Measurements from ENCODE around the gene KCNA2.

The KCNA2 gene

GRCh38 chr1:110581682-110582145, 24.4 kb downstream of the KCNA2 start:
- H3K4me3 ChIP-seq (ENCODE audit: low read depth, low read length): no peak overlapping the region
- DNase-seq (ENCODE audit: low read depth): no peak

DNA sequence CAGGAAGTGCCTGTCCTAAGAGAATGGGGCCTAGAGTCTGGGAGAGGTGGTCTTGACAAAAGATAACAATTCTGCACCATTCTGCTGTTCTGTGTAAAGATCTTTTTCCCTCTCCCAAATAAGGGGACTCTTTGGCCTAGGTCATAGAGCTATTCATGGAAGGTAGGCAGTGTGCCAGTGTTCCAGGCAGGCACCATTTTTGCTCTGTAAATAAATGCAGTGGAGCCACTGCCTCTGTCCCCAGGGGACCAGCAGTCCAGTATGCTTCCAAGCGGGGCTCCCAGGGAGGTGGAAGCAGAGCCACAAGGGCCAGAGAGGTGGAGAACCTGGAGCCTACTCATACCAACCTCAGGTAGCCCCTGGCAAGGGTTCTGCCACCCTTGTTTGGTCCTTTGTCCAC, 25.9 kb downstream of the KCNA2 start:
- H3K4me3 ChIP-seq (ENCODE audit: low read depth, low read length): no peak overlapping the region
- no peak for DNase-seq (ENCODE audit: low read depth)

DNA sequence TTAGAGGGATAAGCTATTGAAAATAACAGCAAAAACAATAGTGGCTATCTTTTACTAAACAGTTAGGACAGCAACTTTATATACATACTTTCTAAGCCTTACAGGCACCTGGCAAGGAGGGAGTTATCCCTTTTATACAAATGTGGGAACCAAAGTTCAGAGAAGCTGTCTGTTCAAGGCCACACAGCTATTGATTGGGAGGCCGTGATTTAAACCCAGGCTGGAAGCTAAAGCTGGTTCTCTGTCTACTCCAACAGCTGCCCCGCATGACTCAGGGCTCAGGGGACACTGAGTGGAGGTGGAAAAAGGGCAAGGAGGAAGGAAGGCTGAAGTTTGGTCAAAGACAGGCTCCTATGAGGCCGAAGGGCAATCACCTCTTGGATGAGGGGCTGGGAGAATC, 26.7 kb downstream of the KCNA2 start:
- DNase-seq (ENCODE audit: low read depth): no peak
- H3K4me3 ChIP-seq (ENCODE audit: low read depth, low read length): no peak overlapping the region

DNA sequence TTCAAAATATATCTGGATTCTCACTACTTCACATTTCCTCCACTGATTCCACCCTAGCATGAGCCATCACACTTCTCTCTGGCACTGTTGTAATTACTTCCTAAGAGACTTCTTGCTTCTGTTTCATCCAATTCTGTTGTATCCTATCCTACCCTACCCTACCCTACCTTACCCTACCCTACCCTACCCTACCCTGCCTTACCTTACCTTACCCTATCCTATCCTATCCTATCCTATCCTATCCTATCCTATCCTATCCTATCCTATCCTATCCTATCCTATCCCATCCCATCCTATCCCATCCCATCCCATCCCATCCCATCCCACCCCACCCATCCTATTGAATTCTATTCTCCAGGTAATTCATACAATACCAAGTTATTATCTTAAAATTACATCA, 29.7 kb downstream of the KCNA2 start:
- no peak overlapping the region for H3K4me3 ChIP-seq (ENCODE audit: low read depth, low read length)
- no peak for DNase-seq (ENCODE audit: low read depth)

DNA sequence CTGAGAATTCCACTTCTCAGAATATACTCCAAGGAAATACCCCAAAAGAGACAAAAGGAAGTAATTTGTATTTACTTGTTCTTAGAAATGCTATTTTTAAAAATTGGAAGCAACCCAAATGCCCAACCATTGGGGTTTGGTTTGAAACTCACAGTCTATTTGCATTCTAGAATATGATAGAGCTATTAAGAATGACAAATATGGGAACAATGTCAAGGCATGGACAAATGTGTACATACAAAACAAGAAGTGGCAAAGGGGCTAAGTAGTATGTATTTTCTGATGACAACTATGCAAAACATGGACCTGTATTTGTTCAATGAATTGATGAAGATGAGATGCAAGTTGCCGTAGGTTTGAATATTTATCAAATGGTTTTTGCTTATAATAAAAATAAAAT, 32.8 kb downstream of the KCNA2 start:
- H3K4me3 ChIP-seq (ENCODE audit: low read depth, low read length): no peak overlapping the region
- DNase-seq (ENCODE audit: low read depth): no peak

- H3K4me3 ChIP-seq (ENCODE audit: low read depth, low read length): no peak overlapping the region
- DNase-seq (ENCODE audit: low read depth): no peak
Measured at GRCh38 chr1:110572751-110573150, 33.4 kb downstream of the KCNA2 start.

DNA sequence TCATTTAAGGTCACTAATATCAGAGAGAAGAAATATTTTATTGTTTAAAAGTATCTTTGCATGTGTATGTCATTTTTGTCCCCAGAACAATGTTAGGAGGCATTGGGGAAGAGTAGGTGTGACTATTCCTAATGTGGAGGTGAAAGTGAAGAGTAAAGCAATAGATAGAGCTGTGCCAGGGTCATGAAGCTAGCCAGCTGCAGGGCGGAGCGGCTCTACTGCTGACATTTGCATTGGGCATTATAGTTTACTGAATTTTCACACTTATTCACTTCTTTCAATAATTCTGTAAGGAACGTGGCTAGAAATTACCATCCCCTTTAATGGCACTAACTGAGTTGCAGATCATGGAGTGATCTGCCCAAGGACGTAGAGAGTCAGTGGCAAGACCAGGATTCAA, 35.3 kb downstream of the KCNA2 start:
- H3K4me3 ChIP-seq (ENCODE audit: low read depth, low read length): no peak overlapping the region
- no peak for DNase-seq (ENCODE audit: low read depth)

- DNase-seq (ENCODE audit: low read depth): no peak
Measured at GRCh38 chr1:110570307-110570706, 35.9 kb downstream of the KCNA2 start.

GRCh38 chr1:110566836-110567235, 39.3 kb downstream of the KCNA2 start:
- H3K4me3 ChIP-seq (ENCODE audit: low read depth, low read length): no peak overlapping the region
- DNase-seq (ENCODE audit: low read depth): no peak

More at GRCh38 chr1:110570307-110570706, 35.9 kb downstream of the KCNA2 start:
- no peak overlapping the region for H3K4me3 ChIP-seq (ENCODE audit: low read depth, low read length)

DNA sequence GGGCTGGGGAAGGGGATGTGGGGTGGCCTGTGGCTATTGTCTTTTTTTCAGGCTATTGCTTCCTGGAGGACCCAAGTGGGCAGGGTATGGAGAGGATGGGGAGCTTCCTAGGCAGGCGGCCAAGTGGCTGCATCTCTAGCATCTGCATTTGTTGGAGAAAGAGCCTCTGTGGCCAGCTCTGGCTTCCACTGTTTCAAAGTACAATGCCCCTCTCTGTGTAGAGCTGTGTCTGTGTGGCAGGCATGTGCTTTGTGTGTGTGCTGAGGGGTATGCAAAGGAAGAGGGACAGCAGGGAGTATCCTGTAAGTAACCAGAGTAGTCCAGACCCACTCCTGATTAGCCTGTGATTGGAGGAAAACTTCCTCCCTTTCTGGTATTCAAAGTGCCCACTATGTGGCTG, 40.6 kb downstream of the KCNA2 start:
- DNase-seq (ENCODE audit: low read depth): no peak
- no peak overlapping the region for H3K4me3 ChIP-seq (ENCODE audit: low read depth, low read length)

- no peak overlapping the region for H3K4me3 ChIP-seq (ENCODE audit: low read depth, low read length)
- DNase-seq (ENCODE audit: low read depth): no peak
Measured at GRCh38 chr1:110563089-110563488, 43.1 kb downstream of the KCNA2 start.

DNA sequence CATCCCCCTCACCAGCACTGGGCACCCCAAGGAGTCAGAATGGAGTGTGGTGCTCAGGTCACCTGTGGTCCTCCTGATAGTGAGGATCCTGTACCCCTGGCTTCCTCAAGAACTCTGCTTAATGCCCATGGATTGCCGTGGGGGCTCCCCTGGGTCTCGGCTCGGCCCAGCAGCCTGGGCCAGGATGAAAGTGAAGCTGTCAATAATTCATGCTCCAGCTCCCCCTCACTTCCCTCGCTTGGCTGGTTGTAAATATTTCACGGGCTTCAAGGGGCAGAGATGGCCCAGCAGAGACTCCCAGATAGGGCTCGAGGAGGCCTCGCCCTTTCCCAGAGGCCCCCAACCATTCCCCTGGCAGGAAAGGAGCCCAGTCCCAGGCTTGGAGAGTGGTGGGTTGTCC, 44.6 kb downstream of the KCNA2 start:
- no peak for DNase-seq (ENCODE audit: low read depth)
- no peak overlapping the region for H3K4me3 ChIP-seq (ENCODE audit: low read depth, low read length)

- DNase-seq (ENCODE audit: low read depth): no peak
Measured at GRCh38 chr1:110559157-110559556, 47.0 kb downstream of the KCNA2 start.

GRCh38 chr1:110557481-110557880, 48.7 kb downstream of the KCNA2 start:
- no peak for DNase-seq (ENCODE audit: low read depth)
- H3K4me3 ChIP-seq (ENCODE audit: low read depth, low read length): no peak overlapping the region

More at GRCh38 chr1:110559157-110559556, 47.0 kb downstream of the KCNA2 start:
- no peak overlapping the region for H3K4me3 ChIP-seq (ENCODE audit: low read depth, low read length)

DNA sequence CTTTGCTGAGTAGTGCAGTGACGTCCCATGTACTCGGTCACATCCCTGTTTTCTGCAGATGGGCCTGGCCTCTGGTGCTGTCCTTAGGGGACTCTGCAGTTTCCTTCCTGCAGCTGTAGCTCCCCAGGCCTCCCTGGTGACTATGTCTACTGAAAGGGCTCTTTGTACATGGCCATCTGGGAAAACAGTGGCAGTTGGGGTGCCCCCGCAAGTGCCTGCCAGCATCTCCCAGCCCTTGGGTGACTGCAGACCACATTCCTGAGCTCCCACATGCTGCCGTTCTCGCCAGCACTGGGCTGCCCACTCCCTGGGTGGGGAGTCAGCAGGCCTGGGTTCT, 49.7 kb downstream of the KCNA2 start:
- H3K4me3 ChIP-seq (ENCODE audit: low read depth, low read length): no peak overlapping the region
- no peak for DNase-seq (ENCODE audit: low read depth)

DNA sequence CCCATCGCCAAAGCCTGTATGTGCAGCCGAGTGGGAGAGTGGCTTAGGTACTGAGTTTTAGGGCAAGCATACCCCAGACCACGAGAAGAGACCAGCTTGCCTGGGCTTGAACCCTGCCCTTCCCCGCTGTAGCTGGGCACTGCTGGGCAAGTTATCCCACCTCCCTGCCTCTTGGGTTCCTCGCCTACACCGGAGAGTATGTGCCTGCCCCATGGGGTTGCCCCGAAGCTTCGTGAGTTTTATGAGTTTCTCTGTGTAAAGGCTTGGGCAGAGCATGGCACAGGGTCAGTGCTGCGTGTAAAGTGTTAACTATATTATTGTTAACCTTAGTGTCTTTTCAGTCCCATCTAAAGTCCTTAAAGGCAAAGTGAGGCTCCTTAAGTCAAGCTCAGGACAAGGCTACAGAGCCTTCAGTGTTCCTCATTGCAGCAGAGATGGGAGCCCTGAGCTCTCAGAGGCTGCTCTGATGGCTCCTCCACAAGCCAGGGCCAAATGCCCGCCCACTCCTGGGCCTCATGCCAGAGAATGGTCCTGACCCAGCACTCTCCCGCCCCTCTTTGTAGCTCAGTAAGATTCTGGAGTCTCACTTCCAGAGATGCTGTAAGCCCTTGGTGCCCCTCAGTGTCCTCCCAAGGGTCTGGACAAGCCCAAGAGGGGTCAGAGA, 50.2 kb downstream of the KCNA2 start:
- no peak overlapping the region for H3K4me3 ChIP-seq (ENCODE audit: low read depth, low read length)

DNA sequence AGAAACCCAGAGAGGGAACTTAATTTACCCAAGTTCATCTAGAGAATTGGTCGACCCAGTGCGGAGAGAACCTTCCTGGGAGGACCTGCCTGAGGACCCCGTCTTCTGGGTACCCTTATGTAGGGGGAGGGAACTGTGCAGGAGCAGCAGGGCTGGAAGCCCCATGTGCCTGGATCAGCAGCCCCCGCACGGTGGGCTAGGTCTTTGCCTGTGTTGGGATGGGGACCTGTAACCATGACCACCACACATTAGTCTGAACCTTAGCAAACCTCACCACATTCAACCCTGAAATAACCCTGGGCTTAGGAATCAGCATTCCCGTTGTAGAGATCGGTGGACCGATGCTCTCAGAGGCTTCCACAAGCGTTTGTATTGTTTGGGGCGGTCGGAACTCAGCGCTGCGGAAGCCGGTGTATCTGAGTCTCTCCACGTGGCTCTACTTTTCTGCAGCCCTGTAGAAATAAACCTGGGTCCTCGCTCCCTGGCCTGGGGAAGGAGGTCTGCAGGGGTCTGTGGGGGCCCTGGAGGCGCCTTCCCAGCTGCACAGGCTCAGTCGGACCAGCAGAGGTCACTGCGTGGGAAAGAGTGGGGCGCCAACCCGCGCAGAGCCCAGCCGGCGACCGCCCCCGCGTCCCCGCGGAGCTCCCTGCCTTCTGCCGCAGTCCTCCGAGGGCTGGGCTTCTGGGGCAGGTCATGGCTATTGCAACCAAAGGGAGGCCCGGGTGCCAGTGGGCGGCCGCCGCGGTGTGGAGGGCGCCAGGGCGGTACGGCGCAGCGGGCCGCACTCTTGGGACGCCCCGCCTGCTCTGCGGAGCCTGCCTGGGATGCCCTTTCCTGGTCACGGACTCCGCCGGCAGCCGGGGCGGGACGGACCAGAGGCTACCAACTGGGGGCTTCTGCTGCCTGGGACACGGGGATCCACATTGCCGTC, 51.0 kb downstream of the KCNA2 start:
- no peak overlapping the region for H3K4me3 ChIP-seq (ENCODE audit: low read depth, low read length)
- DNase-seq (ENCODE audit: low read depth): no peak

More for the DNA sequence above, 50.2 kb downstream of the KCNA2 start:
- no peak for DNase-seq (ENCODE audit: low read depth)

DNA sequence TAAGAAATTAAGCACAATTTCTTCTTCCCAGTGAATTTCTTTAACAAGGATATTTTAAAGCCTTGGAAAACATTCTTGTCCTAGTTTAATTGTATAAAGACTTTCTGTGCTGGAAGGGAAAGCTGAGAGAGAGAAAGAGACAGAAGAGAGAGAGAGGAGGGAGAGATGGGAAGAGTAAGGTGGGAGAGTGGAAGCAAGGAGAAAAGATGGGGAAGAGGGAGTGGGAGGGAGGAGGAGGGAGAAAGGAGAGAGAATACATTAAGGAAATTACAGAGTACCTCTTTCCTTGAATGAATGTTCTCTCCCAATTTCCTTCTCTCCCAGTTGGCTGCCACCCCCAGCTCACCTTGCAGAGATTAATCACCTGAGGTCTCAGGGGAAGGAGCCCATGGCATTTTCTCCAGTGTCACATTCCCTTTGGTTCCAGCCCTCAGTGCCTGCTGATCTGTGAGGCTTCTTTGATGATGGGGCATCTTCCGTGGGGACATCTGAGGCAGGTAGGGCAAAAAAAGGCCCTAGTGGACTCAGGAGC, 54.8 kb downstream of the KCNA2 start:
- no peak for DNase-seq (ENCODE audit: low read depth)
- no peak overlapping the region for H3K4me3 ChIP-seq (ENCODE audit: low read depth, low read length)

GRCh38 chr1:110549831-110550230, 56.3 kb downstream of the KCNA2 start:
- no peak overlapping the region for H3K4me3 ChIP-seq (ENCODE audit: low read depth, low read length)
- DNase-seq (ENCODE audit: low read depth): no peak

- DNase-seq (ENCODE audit: low read depth): no peak
- H3K4me3 ChIP-seq (ENCODE audit: low read depth, low read length): no peak overlapping the region
Measured at GRCh38 chr1:110548381-110548780, 57.8 kb downstream of the KCNA2 start.

- DNase-seq (ENCODE audit: low read depth): no peak
- H3K4me3 ChIP-seq (ENCODE audit: low read depth, low read length): no peak overlapping the region
Measured at GRCh38 chr1:110547017-110547416, 59.1 kb downstream of the KCNA2 start.

Data from skeletal muscle cell (primary cell).